ENCODE measurements around the gene CARNS1.

Gene CARNS1

DNA sequence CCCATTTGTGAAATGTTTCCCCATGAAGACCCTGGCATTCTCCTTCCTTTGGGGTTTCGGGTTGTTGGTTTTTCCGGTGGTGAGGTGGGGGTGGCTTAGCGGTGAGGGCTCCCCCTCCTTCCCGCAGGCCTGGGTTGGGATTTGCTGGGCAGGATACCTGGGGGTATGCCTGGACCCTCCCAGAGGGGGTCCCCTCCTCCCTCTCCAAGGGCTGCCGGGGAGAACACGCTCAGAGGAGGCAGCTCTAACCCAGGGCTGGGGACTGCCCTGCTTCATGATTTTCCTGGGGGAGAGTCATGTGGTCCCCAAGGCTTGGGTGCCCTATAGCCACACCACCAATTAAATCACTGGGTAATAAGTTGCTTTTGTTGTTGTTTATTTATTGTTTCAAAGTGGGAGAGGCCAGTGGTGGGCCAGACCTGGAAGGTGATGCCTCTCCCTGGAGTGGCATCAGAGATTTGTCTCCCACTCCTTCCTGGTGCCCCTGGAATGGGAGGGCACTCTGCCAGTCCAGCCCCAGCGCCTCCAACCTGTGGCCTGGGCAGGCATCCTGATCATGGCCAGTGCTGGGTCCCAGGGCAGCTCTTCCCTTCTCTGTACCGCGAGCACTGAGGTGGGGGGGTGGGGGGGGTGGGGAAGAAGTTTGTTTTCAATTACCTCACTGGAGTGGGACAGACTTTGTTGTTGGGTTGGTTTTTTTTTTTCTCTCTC is 40.8 kb upstream of the CARNS1 start:
- Histone ChIP-seq H3K9me3 (no peaks in the 10 kb centered on the region), H3K27me3 (peaks cover 28% of the 10 kb centered on the region), H3K36me3 (no peaks in the 10 kb centered on the region), H3K4me3 (ENCODE audit: low read depth, low read length) (no peak overlapping the region), H3K4me1 (peaks cover 13% of the 10 kb centered on the region)
- no peak for DNase-seq
- TF ChIP-seq, protein P1, sequence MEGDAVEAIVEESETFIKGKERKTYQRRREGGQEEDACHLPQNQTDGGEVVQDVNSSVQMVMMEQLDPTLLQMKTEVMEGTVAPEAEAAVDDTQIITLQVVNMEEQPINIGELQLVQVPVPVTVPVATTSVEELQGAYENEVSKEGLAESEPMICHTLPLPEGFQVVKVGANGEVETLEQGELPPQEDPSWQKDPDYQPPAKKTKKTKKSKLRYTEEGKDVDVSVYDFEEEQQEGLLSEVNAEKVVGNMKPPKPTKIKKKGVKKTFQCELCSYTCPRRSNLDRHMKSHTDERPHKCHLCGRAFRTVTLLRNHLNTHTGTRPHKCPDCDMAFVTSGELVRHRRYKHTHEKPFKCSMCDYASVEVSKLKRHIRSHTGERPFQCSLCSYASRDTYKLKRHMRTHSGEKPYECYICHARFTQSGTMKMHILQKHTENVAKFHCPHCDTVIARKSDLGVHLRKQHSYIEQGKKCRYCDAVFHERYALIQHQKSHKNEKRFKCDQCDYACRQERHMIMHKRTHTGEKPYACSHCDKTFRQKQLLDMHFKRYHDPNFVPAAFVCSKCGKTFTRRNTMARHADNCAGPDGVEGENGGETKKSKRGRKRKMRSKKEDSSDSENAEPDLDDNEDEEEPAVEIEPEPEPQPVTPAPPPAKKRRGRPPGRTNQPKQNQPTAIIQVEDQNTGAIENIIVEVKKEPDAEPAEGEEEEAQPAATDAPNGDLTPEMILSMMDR (IDR thresholded peaks at IDR 0.05; ENCODE audit: low read depth, low read length) = no peak

DNA sequence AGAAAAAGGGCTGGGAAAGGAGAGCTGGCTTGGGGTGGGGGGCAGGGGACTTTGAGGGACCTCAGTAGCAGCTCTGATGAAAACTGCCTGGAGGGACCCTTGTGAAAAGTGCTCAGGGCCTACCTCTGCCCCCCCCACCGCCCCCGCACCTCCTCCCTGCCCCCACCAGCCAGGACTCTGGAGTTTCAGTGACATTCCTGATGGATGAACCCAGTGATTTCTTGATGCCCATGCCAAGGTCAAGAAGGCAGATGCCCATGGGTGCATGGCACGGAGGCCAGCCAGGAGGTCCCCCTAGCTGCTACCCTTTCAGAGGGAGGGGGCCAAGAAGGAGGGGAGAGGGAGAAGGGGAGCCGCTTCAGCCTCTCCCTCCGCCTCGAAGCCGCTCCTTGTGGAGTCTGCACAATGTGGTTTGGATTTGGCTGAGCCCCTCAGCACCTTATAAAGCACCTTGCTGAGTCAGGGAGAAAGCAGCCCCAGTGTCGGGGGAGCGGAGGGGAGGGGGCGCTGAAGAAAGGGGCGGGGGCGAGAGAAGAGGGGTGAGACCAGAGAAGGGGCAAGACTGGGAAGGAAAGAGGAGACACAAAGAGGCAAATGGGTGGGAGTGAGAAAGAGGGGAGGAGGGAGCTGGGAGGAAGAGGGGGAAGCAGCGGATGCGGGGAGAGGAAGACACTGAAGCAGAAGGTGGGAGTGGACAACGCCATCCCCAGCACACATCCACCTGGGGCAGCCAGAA is 40.0 kb upstream of the CARNS1 start:
- H3K4me1 ChIP-seq = peaks cover 14% of the 10 kb centered on the region
- peaks cover 28% of the 10 kb centered on the region for H3K27me3 ChIP-seq
- no peak overlapping the region for H3K4me3 ChIP-seq (ENCODE audit: low read depth, low read length)
- no peak for DNase-seq
- H3K36me3 ChIP-seq = no peaks in the 10 kb centered on the region
- no peaks in the 10 kb centered on the region for H3K9me3 ChIP-seq
- TF ChIP-seq, protein P1 (IDR thresholded peaks at IDR 0.05; ENCODE audit: low read depth, low read length) = no peak

- Histone ChIP-seq H3K4me1 (peaks cover 14% of the 10 kb centered on the region), H3K36me3 (no peaks in the 10 kb centered on the region), H3K4me3 (ENCODE audit: low read depth, low read length) (no peak overlapping the region), H3K27me3 (peaks cover 28% of the 10 kb centered on the region), H3K9me3 (no peaks in the 10 kb centered on the region)
- TF ChIP-seq, protein P1 (IDR thresholded peaks at IDR 0.05; ENCODE audit: low read depth, low read length) = no peak
- no peak for DNase-seq
These were observed 39.2 kb upstream of the CARNS1 start for GRCh38 chr11:67376063-67376820.

DNA sequence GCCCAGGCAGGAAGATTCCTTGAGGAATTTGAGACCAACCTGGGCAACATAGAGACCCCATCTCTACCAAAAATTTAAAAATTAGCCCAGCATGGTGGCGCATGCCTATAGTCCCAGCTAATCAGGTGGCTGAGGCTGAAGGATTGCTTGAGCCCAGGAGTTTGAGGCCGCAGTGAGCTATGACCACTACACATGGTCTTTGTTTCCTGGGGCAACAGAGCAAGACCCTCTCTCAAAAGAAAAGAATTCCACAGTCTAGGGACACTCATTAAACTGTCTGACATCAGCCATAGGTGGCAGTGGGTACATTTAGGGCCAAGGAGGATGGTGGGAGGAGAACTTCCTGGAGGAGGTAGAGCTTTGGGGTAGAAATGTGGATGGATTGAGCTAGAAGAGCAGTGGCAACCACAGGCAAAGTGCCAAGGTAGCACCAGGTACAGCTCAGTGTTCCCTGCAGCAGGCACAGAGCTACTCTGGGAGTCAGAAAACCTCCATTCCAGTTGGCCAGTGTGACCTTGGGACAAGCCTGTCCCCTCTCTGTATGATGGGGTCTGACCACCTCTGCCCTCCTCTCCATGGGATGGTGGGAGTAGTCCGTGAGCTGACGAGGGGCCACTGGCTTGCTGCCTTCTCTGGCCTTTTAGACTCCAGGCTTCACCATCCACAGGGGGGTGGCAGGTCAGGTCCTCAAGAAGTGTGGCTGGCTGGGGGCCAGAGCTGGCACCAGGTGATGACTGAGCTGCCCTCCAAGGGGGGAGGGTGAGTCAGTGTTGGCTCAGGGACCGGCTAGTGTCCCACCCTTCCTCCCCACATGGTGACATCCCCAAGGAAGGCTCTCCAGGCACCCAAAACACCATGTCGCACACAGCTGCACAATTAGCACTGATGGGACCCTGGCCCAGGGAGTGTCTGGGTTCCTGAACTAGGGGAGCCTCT is 38.3 kb upstream of the CARNS1 start:
- TF ChIP-seq, protein P1 (IDR thresholded peaks at IDR 0.05; ENCODE audit: low read depth, low read length) = no peak
- Histone ChIP-seq H3K27me3 (peaks cover 23% of the 10 kb centered on the region), H3K4me3 (ENCODE audit: low read depth, low read length) (no peak overlapping the region), H3K4me1 (peaks cover 14% of the 10 kb centered on the region), H3K9me3 (no peaks in the 10 kb centered on the region), H3K36me3 (no peaks in the 10 kb centered on the region)
- DNase-seq = no peak

DNA sequence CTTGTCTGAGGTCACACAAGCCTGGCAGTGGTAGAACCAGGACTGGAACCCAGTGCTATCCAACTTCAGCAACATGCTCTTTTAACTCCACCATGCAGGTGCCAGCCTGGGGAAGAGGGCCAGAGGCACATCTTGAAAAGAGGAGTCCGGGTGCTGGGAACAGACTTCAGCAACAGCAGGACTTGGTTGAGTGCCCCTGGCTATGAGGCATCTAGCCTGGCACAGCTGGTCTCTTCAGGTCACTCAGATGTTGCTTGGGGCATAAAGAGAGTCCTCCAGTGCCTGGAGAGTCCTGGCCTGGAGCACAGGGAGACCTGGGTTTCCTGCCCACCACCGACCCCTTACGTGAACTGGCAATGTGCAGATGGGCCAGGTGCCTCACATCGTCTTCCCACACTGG is 36.9 kb upstream of the CARNS1 start:
- TF ChIP-seq, protein P1 (IDR thresholded peaks at IDR 0.05; ENCODE audit: low read depth, low read length) = no peak
- Histone ChIP-seq H3K27me3 (peaks cover 16% of the 10 kb centered on the region), H3K4me1 (peaks cover 14% of the 10 kb centered on the region), H3K4me3 (ENCODE audit: low read depth, low read length) (no peak overlapping the region), H3K36me3 (no peaks in the 10 kb centered on the region), H3K9me3 (no peaks in the 10 kb centered on the region)
- no peak for DNase-seq

Measured in BE2C (cell line).